Astrocyte (in vitro differentiated cells and primary cell): ENCODE data around the gene MAN2A1.

Experiments used
- CTCF ChIP-seq: IDR thresholded peaks from 2 replicates; pipeline ENCODE4 v1.5.1; 2011; ENCODE audit warnings: low read depth, mild to moderate bottlenecking, inconsistent platforms, low read length, moderate library complexity; ENCODE audit not compliant: insufficient read depth
- EZH2 ChIP-seq: IDR thresholded peaks from 2 replicates; pipeline ENCODE4 v1.6.1; 2012; ENCODE audit warnings: mild to moderate bottlenecking, low read length, inconsistent platforms; ENCODE audit not compliant: insufficient read depth

DNA sequence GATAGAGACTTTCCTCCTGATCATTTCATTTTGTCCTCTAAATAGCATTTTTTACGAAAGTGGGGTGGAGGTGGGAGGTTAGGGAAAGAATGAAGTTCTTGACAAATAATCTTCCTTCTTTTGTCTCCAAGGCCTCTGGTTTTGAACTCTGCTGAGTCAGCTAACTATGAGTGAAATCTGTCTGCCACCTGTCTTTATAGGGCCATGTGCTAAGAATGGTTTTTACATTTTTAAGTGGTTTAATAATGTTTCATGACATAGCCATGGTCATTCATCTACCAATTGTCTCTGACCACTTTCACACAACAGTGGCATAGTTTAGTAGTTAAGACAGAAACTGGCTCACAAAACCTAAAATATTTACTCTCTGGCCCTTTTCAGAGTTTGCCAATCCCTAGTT is 7.6 kb downstream of the MAN2A1 start:
- TF ChIP-seq CTCF (no peak), EZH2 (no peak)
